Kidney epithelial cell (primary cell): ENCODE measurements around the gene CAMK2A. TPM values are rescaled to one million over a fixed set of nuclear protein-coding genes. Genes with fewer than 3 reads are reported as not detected.

Source experiments
- DNase-seq: peaks from one replicate; pipeline ENCODE4 v3.0.0-alpha.2; 2010; ENCODE audit warnings: low read depth
- H3K27me3 ChIP-seq: 2 replicates; pipeline ENCODE4 v1.6.0; 2011; ENCODE audit warnings: low read length; ENCODE audit not compliant: control insufficient read depth, insufficient read depth
- H3K36me3 ChIP-seq: 2 replicates; pipeline ENCODE4 v1.5.1; 2011; ENCODE audit warnings: low read length; ENCODE audit not compliant: control insufficient read depth, insufficient read depth
- H3K4me3 ChIP-seq: 2 replicates; pipeline ENCODE4 v1.5.1; 2011; ENCODE audit warnings: low read depth, mild to moderate bottlenecking, control low read depth, low read length
- CTCF ChIP-seq: IDR thresholded peaks from 2 replicates; pipeline ENCODE4 v1.5.1; 2011; ENCODE audit warnings: mild to moderate bottlenecking, moderate library complexity, low read length, control low read depth, inconsistent platforms; ENCODE audit not compliant: insufficient read depth, poor library complexity, severe bottlenecking
- total RNA-seq: library from RNA; depleted of rRNA; stranded (reverse); fragments of >200 nt; gene quantifications from 2 replicates; pipeline ENCODE4 v1.2.3, GENCODE V29; 2015

Gene CAMK2A
- total RNA-seq, 1 donor from 2014 or later, result not detected

GRCh38 chr5:150219861-150220260 is 69.7 kb downstream of the CAMK2A start:
- Histone ChIP-seq H3K36me3 (no peaks in the 10 kb centered on the region), H3K27me3 (peaks cover 5% of the 10 kb centered on the region), H3K4me3 (no peak overlapping the region)
- DNase-seq, result no peak
- TF ChIP-seq CTCF, result no peak

GRCh38 chr5:150219142-150219541 is 70.4 kb downstream of the CAMK2A start:
- no peaks in the 10 kb centered on the region for H3K36me3 ChIP-seq
- TF ChIP-seq CTCF, result no peak

GRCh38 chr5:150218693-150219035 is 70.9 kb downstream of the CAMK2A start:
- no peak for DNase-seq
- Histone ChIP-seq H3K36me3 (no peaks in the 10 kb centered on the region), H3K4me3 (no peak overlapping the region), H3K27me3 (peaks cover 5% of the 10 kb centered on the region)
- no peak for TF ChIP-seq CTCF

More at GRCh38 chr5:150219142-150219541, 70.4 kb downstream of the CAMK2A start:
- H3K4me3 ChIP-seq, result no peak overlapping the region
- H3K27me3 ChIP-seq, result peaks cover 5% of the 10 kb centered on the region
- DNase-seq, result no peak

GRCh38 chr5:150217873-150218692 is 71.5 kb downstream of the CAMK2A start:
- peak; percentile 80 for TF ChIP-seq CTCF
- Histone ChIP-seq H3K27me3 (peaks cover 5% of the 10 kb centered on the region), H3K36me3 (no peaks in the 10 kb centered on the region), H3K4me3 (no peak overlapping the region)
- peak; percentile 32 for DNase-seq

- H3K27me3 ChIP-seq, result peaks cover 4% of the 10 kb centered on the region
- no peak overlapping the region for H3K4me3 ChIP-seq
- no peaks in the 10 kb centered on the region for H3K36me3 ChIP-seq
- no peak for TF ChIP-seq CTCF
- no peak for DNase-seq
Observed at GRCh38 chr5:150217038-150217437, 72.5 kb downstream of the CAMK2A start.
